Heart left ventricle (tissue), 16 donors: ENCODE results near the gene GPR39. TPM values are rescaled to one million over a fixed set of nuclear protein-coding genes. Genes with fewer than 3 reads are reported as not detected.

Source experiments
- ATAC-seq, 4 donors: fragments of 200-7000 bp; cut with Tn5 transposase; one replicate each; pipeline ENCODE4 v1.9.1; 2020 to 2022; ENCODE audit warnings: moderate library complexity in 4 of 4, mild to moderate bottlenecking in 3 of 4, moderate number of reproducible peaks in 1 of 4
- DNase-seq, 5 donors: peaks; one replicate each; pipeline ENCODE4 v3.0.0-alpha.2; 2020
- H3K27ac ChIP-seq, 12 donors: fragments of 200-600 bp; sonication (generic) in 4 of 12; one replicate each; pipeline versions ENCODE4 v1.5.0 to v1.8.0; 2016 to 2022; ENCODE audit warnings: mild to moderate bottlenecking in 2 of 12
- H3K27me3 ChIP-seq, 9 donors: fragments of 200-600 bp; sonication (generic) in 2 of 9; one replicate each; pipeline versions ENCODE4 v1.5.1 to v1.8.0; 2016 to 2022; ENCODE audit warnings: mild to moderate bottlenecking in 3 of 9
- H3K36me3 ChIP-seq, 9 donors: fragments of 200-600 bp; sonication (generic) in 2 of 9; one replicate each; pipeline versions ENCODE4 v1.5.0 to v1.8.0; 2018 to 2022; ENCODE audit warnings: mild to moderate bottlenecking in 2 of 9
- H3K4me1 ChIP-seq, 12 donors: fragments of 200-600 bp; sonication (generic) in 4 of 12; one replicate each; pipeline versions ENCODE4 v1.5.0 to v1.8.0; 2016 to 2022; ENCODE audit warnings: mild to moderate bottlenecking in 3 of 12
- H3K4me3 ChIP-seq, 12 donors: fragments of 200-600 bp; sonication (generic) in 4 of 12; one replicate each; pipeline versions ENCODE4 v1.5.0 to v1.8.0; 2017 to 2022; ENCODE audit warnings: mild to moderate bottlenecking in 9 of 12, moderate library complexity in 4 of 12
- H3K9me3 ChIP-seq, 12 donors: fragments of 200-600 bp; sonication (generic) in 4 of 12; one replicate each; pipeline versions ENCODE4 v1.5.0 to v1.8.0; 2016 to 2022; ENCODE audit warnings: mild to moderate bottlenecking in 1 of 12
- CTCF ChIP-seq, 12 donors: fragments of 200-600 bp; sonication (generic) in 4 of 12; IDR thresholded peaks; one replicate each; pipeline versions ENCODE4 v1.5.0 to v1.8.0; 2018 to 2022; ENCODE audit warnings: antibody characterized with exemption in 12 of 12, mild to moderate bottlenecking in 5 of 12
- POLR2A ChIP-seq, 2 donors: fragments of 450-650 bp; IDR thresholded peaks; one replicate each; pipeline ENCODE4 v1.6.1; 2017; ENCODE audit warnings: antibody characterized with exemption in 2 of 2, mild to moderate bottlenecking in 2 of 2, moderate library complexity in 2 of 2
- WGBS, 4 donors: extraction: QIAGEN DNeasy Blood & Tissue Kit in 2 of 4; methylation state at CpG; one replicate each; pipeline versions ENCODE4 v1.1.5 to v1.1.7; 2013 to 2018; 5-methylcytosine and 5-hydroxymethylcytosine counted together
- intact Hi-C, 10 donors: fragments of 100-400 bp; cut with DNase I; formaldehyde crosslinking; loops; one replicate each; pipeline versions ENCODE4 v1.11.1 to v1.14.2; 2022
- polyA plus RNA-seq, 2 donors: library from polyadenylated mRNA; stranded (reverse); fragments of 200-250 nt; gene quantifications; one replicate each; pipeline ENCODE4 v1.2.3, GENCODE V29; 2013
- total RNA-seq, 9 donors: library from RNA; depleted of rRNA in 2 of 9; stranded (reverse); fragments of >200 nt in 2 of 9; fragmentation: NEBNext Ultra II Directional in 3 of 9; extraction: Animal tissue kit (Norgen Biotek cat#: 25700) in 3 of 9; gene quantifications; one replicate each; pipeline versions ENCODE4 v1.1.0 to v1.2.4, GENCODE V29; 2016 to 2023
- donor health status: ischemic (EF 13 %, LVEDD 7.1; RV severe dilation, severe dysfunction).
- donor health status: healthy with polysubstance abuse.
- donor health status: DM: no; HTN: yes; CAD: no.
- donor health status: DM: no; HTN: no; CAD: no.
- donor health status: ischemic (EF 25% LVEDD 6.9; RV normal size, moderate dysfunction).
- donor health status: ischemic (EF 25% LVEDD 5.7; RV mildly dilated, moderate dysfunction).
- donor health status: healthy.
- donor health status: DM: yes; HTN: yes; CAD: no.
- donor health status: ischemic (EF 35%, LVEDD 5.7; RV mildly dilated, moderate dysfunction).
- donor health status: nonischemic (EF 11% LVEDD 7.7; RV severe dilation, severe dysfunction).
- donor health status: DM: yes; HTN: yes; CAD: no.
- donor health status: PGD.
- donor health status: ischemic (EF 29% LVEDD 5.4; RV normal size, mild dysfunction).
- donor health status: nonischemic (EF 23%, LVEDD 6.1; RV moderate dilation, normal function).

GPR39 gene
- total and polyA plus RNA-seq, 11 donors: 0.11 TPM; not detected in 10

- Histone ChIP-seq H3K9me3 (no peaks in the 10 kb centered on the region), H3K36me3 (no peaks in the 10 kb centered on the region), H3K27ac (no peak overlapping the region), H3K4me1 (no peaks in the 10 kb centered on the region), H3K27me3 (no peaks in the 10 kb centered on the region), H3K4me3 (no peak overlapping the region)
- 45 to 86% (median 65%) methylated on average over 1 of the region's 1 CpG for WGBS, 4 donors
- no peak for ATAC-seq
- DNase-seq: no peak
- TF ChIP-seq CTCF (IDR thresholded peaks at IDR 0.05) (no peak), POLR2A (IDR thresholded peaks at IDR 0.05) (no peak)
- intact Hi-C loops: no loop called here
Measured at GRCh38 chr2:132588576-132588975, 172.0 kb downstream of the GPR39 start.

DNA sequence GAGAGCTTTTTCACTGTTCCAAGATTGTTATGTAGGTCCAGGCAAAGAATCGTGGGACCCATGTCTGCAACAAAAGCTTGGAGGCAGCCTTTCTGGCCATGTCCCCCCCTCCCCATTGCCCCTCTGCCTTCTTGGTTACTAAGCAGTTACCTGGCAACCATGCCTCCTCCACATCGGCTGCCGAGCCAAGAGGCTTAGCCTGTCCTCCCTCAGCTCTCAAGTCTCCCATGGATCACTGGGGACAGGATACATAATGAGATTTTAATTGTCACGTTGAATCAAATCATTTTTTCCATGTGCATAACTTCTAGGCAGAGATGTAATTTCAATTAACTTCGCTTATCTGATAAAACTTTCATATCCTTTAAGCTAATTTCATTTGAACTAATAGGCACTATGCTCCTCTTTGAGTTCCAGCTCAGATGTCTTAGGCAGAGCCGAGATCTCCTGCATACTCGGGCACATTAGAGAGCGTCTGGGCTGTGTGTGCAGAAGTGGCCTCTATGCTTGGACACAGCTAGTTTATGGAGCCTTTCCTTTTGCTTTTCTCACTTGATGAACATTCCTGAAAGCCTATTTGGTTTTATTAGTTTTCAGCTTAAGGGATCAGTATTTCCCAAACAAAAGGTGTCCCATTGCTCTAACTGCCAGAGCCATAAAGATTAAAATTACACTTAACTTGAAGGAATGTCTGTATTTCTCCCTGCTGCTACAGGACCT is 172.7 kb downstream of the GPR39 start:
- Histone ChIP-seq H3K36me3 (no peaks in the 10 kb centered on the region), H3K4me3 (no peak overlapping the region), H3K27me3 (peaks cover 0 to 6% (median 0%) of the 10 kb centered on the region in 9 donors), H3K27ac (no peak overlapping the region), H3K4me1 (no peaks in the 10 kb centered on the region), H3K9me3 (no peaks in the 10 kb centered on the region)
- WGBS, 4 donors: 58 to 61% (median 58%) methylated on average over 8 of the region's 8 CpGs
- DNase-seq: no peak
- TF ChIP-seq POLR2A (IDR thresholded peaks at IDR 0.05) (no peak), CTCF (IDR thresholded peaks at IDR 0.05) (no peak)
- no peak for ATAC-seq
- intact Hi-C loops: no loop called here

DNA sequence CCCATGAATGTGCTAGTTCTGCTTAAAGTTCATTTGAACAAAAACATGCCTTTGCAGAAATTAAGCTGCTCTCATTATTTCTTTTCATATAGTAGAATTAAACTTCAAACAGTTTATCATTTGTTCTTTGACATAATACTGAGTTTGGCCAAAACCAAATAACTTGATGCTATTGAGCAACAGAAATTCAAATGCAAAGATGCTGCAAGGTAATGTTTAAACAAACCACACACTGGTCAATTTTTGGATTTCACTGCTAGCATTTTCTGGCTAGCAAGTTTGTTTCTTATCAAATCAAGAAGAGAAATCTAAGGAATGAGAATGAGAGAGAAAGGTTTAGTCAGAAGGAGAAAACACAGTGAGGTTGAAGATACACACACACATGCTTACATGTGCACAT is 173.4 kb downstream of the GPR39 start:
- Histone ChIP-seq H3K27me3 (peaks cover 0 to 7% (median 0%) of the 10 kb centered on the region in 9 donors), H3K36me3 (no peaks in the 10 kb centered on the region), H3K9me3 (no peaks in the 10 kb centered on the region), H3K27ac (no peak overlapping the region), H3K4me3 (no peak overlapping the region), H3K4me1 (no peaks in the 10 kb centered on the region)
- no peak for DNase-seq
- ATAC-seq: no peak
- intact Hi-C loops: no loop called here
- TF ChIP-seq CTCF (IDR thresholded peaks at IDR 0.05) (no peak), POLR2A (IDR thresholded peaks at IDR 0.05) (no peak)

DNA sequence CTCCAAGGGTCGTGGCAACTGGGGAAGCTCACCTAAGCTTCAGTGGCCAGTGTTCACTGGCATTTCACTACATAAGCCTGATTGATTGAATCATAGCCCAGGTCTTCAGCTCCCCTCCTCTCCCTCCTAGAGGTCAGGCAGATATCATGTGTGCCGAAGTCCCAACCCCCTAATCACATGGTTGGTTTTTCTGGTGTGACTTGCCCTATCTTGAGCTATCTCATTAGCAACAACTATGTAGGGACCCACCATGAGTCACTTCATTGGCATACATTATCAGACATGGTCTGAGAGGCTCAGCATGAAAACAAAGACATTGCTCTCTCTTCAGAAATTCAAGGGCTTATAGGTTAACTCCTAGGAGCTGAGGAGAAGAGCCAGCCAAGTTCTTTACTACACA is 176.6 kb downstream of the GPR39 start:
- no peaks in the 10 kb centered on the region for H3K4me1 ChIP-seq
- peaks cover 0 to 8% (median 0%) of the 10 kb centered on the region in 12 donors for H3K9me3 ChIP-seq
- H3K36me3 ChIP-seq: no peaks in the 10 kb centered on the region
- peaks cover 0 to 7% (median 0%) of the 10 kb centered on the region in 9 donors for H3K27me3 ChIP-seq
- no peak overlapping the region for H3K4me3 ChIP-seq
- intact Hi-C loops: no loop called here
- no peak for ATAC-seq
- 39 to 71% (median 63%) methylated on average over 2 of the region's 2 CpGs for WGBS, 4 donors
- DNase-seq: no peak
- no peak overlapping the region for H3K27ac ChIP-seq
- TF ChIP-seq POLR2A (IDR thresholded peaks at IDR 0.05): no peak
- TF ChIP-seq CTCF (IDR thresholded peaks at IDR 0.05): no peak
